Panc1 (cell line): ENCODE results near the gene CLEC18B.
"Not testable (repeated sequence)": the region's sequence is repeated elsewhere in the genome, so short reads cannot be mapped to it uniquely, and the experiment has no call there.

ENCODE experiments used
- POLR2AphosphoS5 ChIP-seq: IDR thresholded peaks from 2 replicates; pipeline ENCODE4 v1.6.1; 2012; ENCODE audit warnings: mild to moderate bottlenecking, low read depth, low read length, moderate library complexity
- SIN3A ChIP-seq: IDR thresholded peaks from 2 replicates; pipeline ENCODE4 v1.6.1; 2012; ENCODE audit warnings: low read depth, mild to moderate bottlenecking, low read length, moderate library complexity, borderline replicate concordance; ENCODE audit not compliant: insufficient read depth
- TCF7L2 ChIP-seq: IDR thresholded peaks from 2 replicates; pipeline ENCODE4 v1.6.1; 2011; ENCODE audit warnings: mild to moderate bottlenecking, low read depth, low read length, inconsistent platforms
- TF ChIP-seq, protein P1 (sequence below): fragments of 450-650 bp; IDR thresholded peaks from 2 replicates; pipeline ENCODE4 v1.5.1; 2017; ENCODE audit warnings: mild to moderate bottlenecking
- TF ChIP-seq, protein P2 (sequence below), 2 experiments: IDR thresholded peaks; 2 replicates each; pipeline ENCODE4 v1.6.1; 2011 to 2012; ENCODE audit warnings: low read depth in 2 of 2, control low read depth in 1 of 2, low read length in 1 of 2, mild to moderate bottlenecking in 1 of 2, moderate library complexity in 1 of 2; ENCODE audit not compliant: insufficient read depth in 1 of 2

DNA sequence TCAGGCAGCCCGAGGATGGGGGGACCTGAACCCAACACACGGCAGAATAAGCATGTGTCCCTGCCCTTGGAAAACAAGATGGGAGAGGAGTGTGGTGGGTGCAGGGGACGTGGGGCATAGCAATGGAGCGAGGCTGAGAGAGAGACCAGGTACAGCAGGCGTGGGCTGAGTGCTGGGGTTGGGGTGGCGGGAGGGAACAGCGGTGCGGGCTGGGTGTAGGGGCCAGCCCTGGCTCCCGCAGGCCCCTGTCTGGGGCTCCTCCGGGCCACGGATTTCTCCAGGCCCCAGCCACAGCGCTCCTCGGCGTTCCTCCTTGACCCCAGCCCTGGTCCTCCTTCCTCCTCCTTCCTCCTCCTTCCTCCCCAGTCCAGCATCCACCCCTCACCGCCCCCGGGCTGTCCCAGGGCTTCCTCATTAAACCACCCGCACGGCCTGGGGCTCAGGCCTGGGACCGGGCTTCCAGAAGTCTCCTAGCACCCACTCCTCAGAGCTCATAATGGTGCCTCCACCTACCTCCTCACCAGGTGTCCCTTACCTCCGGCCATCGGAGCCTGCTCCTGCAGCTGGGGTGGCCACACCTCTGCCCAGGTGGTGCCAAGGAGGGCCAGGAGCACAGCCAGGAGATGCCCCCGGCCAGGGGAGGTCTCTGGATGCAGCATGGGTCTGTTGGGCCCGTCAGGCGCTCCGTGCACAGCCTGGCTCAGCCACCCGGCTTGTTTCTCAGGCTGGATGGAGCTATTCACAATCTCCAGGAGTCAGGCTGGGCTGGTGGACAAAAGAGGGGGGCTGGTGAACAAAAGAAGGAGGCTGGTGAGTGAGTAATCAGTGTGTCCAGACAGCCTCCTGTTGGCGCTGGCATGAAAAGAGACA is at the start of gene CLEC18B:
- TF ChIP-seq, protein P1, sequence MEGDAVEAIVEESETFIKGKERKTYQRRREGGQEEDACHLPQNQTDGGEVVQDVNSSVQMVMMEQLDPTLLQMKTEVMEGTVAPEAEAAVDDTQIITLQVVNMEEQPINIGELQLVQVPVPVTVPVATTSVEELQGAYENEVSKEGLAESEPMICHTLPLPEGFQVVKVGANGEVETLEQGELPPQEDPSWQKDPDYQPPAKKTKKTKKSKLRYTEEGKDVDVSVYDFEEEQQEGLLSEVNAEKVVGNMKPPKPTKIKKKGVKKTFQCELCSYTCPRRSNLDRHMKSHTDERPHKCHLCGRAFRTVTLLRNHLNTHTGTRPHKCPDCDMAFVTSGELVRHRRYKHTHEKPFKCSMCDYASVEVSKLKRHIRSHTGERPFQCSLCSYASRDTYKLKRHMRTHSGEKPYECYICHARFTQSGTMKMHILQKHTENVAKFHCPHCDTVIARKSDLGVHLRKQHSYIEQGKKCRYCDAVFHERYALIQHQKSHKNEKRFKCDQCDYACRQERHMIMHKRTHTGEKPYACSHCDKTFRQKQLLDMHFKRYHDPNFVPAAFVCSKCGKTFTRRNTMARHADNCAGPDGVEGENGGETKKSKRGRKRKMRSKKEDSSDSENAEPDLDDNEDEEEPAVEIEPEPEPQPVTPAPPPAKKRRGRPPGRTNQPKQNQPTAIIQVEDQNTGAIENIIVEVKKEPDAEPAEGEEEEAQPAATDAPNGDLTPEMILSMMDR: not testable (repeated sequence)
- TF ChIP-seq, protein P2, sequence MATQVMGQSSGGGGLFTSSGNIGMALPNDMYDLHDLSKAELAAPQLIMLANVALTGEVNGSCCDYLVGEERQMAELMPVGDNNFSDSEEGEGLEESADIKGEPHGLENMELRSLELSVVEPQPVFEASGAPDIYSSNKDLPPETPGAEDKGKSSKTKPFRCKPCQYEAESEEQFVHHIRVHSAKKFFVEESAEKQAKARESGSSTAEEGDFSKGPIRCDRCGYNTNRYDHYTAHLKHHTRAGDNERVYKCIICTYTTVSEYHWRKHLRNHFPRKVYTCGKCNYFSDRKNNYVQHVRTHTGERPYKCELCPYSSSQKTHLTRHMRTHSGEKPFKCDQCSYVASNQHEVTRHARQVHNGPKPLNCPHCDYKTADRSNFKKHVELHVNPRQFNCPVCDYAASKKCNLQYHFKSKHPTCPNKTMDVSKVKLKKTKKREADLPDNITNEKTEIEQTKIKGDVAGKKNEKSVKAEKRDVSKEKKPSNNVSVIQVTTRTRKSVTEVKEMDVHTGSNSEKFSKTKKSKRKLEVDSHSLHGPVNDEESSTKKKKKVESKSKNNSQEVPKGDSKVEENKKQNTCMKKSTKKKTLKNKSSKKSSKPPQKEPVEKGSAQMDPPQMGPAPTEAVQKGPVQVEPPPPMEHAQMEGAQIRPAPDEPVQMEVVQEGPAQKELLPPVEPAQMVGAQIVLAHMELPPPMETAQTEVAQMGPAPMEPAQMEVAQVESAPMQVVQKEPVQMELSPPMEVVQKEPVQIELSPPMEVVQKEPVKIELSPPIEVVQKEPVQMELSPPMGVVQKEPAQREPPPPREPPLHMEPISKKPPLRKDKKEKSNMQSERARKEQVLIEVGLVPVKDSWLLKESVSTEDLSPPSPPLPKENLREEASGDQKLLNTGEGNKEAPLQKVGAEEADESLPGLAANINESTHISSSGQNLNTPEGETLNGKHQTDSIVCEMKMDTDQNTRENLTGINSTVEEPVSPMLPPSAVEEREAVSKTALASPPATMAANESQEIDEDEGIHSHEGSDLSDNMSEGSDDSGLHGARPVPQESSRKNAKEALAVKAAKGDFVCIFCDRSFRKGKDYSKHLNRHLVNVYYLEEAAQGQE (IDR thresholded peaks at IDR 0.05; ENCODE audit: insufficient read depth in 1 of 2, low read depth in 2 of 2, low read length in 1 of 2): not testable (repeated sequence)
- not testable (repeated sequence) for TF ChIP-seq POLR2AphosphoS5, TCF7L2, SIN3A
